Measurements from ENCODE around the gene UGT2B28.
"Not testable (repeated sequence)": the region's sequence is repeated elsewhere in the genome, so short reads cannot be mapped to it uniquely, and the experiment has no call there.

Gene UGT2B28

DNA sequence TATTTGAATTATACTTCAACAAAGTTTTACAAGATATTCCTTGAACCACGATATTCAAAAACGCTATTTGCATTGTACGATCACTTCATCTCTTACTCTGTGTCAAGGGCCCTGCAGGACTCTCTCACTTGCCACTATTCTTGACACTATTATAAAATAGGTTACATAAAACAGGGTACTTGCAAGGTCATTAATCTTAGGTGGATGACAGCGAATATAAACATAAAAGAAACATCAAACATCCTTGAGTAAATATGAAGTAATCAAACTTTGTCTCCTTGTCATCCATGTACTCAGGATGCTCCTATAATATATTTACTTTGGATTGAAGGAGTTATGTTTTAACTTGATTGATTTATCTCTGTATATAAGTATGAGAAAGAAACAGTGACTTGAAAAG is at the start of gene UGT2B28:
Gene UGT2B28 (plus strand): TSS at position 395 of the 400 bp plus-strand sequence. CDS start 26 bp downstream, outside the sequence.
- DNase-seq (ENCODE audit: low read depth) = not testable (repeated sequence)

GRCh38 chr4:69239092-69239491 is 41.2 kb upstream of the UGT2B28 start:
- DNase-seq (ENCODE audit: low read depth) = no peak

- no peak for DNase-seq (ENCODE audit: low read depth)
Measured at GRCh38 chr4:69239557-69240168, 40.6 kb upstream of the UGT2B28 start.

DNA sequence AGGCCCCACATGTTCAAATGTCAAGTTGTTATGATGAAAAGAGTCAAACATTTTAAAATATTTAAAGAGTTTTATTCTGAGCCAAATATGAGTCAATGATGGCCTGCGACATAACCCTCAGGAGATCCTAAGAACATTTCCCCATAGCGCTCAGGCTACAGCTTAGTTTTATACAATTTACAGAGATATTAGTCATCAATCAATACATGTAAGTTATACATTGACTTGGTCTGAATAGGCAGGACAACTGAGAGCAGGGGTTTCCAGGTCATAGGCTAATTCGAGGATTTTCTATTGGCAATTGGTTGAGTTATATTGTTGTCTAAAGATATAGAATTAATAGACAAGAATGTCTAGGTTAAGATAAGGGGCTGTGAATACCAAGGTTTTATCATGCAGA is 39.5 kb upstream of the UGT2B28 start:
- DNase-seq (ENCODE audit: low read depth) = not testable (repeated sequence)

- not testable (repeated sequence) for DNase-seq (ENCODE audit: low read depth)
Measured at GRCh38 chr4:69241746-69242145, 38.5 kb upstream of the UGT2B28 start.

DNA sequence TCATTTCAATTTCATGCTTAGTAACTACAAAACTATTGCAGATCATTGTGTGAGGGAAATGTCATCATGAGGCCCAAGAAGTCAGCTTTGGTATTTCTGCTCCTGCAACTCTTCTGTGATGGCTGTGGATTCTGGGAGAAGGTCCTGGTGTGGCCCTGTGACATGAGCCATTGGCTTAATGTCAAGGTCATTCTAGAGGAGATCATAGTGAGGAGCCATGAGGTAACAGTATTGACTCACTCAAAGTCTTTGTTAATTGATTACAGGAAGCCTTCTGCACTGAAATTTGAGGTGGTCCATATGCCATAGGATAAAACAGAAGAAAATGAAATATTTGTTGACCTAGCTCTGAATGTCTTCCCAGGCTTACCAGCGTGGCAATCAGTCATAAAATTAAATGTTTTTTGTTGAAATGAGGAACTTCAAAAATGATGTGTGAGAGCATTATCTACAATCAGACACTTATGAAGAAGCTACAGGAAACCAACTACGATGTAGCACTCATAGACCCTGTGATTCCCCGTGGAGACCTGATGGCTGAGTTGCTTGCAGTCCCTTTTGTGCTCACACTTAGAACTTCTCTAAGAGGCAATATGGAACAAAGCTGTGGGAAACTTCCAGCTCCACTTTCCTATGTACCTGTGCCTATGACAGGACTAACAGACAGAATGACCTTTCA is 37.6 kb upstream of the UGT2B28 start:
- DNase-seq (ENCODE audit: low read depth) = not testable (repeated sequence)

- not testable (repeated sequence) for DNase-seq (ENCODE audit: low read depth)
Measured at GRCh38 chr4:69250884-69251283, 29.4 kb upstream of the UGT2B28 start.

- DNase-seq (ENCODE audit: low read depth) = not testable (repeated sequence)
Measured at GRCh38 chr4:69253147-69253772, 27.0 kb upstream of the UGT2B28 start.

DNA sequence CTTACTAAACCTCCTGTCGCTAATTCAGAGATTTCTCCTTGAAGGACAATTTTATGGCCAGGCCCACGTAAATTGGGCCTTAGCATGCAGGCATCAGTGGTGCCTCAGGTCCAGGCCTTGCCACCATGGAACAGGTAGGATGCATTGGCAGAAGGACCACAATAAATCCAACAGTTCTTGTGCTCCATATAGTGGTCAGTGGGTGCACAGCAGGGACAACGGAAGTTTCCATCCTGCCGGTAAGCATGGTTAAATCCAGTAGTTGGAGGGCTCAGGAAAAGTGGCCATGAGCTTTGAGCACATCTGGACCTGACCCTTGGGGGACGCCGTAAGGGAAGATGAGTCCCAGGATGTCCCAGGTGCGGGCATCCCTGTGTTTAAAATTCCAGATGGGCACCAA is 11.7 kb upstream of the UGT2B28 start:
- not testable (repeated sequence) for DNase-seq (ENCODE audit: low read depth)

DNA sequence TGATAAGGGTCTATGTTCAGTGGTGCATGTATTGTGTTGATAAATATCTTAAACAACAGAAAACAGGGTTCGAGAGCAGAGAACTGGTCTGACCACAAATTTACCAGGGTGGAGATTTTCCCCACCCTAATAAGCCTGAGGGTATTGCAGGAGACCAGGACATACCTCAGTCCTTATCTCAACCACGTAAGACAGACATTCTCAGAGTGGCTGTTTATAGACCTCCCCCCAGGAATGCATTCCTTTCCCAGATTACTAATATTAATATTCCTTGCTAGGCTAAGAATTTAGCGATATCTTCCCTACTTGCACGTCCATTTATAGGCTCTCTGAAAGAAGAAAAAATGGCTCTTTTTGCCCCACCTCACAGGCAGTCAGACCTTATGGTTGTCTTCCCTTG is 16.1 kb downstream of the UGT2B28 start:
- DNase-seq (ENCODE audit: low read depth) = not testable (repeated sequence)

GRCh38 chr4:69308426-69309033 is 28.3 kb downstream of the UGT2B28 start:
- not testable (repeated sequence) for DNase-seq (ENCODE audit: low read depth)

GRCh38 chr4:69309549-69310076 is 29.3 kb downstream of the UGT2B28 start:
- not testable (repeated sequence) for DNase-seq (ENCODE audit: low read depth)

GRCh38 chr4:69310262-69310661 is 30.0 kb downstream of the UGT2B28 start:
- DNase-seq (ENCODE audit: low read depth) = not testable (repeated sequence)

- peak; percentile 8 for DNase-seq (ENCODE audit: low read depth)
Measured at GRCh38 chr4:69317669-69318298, 37.5 kb downstream of the UGT2B28 start.

DNA sequence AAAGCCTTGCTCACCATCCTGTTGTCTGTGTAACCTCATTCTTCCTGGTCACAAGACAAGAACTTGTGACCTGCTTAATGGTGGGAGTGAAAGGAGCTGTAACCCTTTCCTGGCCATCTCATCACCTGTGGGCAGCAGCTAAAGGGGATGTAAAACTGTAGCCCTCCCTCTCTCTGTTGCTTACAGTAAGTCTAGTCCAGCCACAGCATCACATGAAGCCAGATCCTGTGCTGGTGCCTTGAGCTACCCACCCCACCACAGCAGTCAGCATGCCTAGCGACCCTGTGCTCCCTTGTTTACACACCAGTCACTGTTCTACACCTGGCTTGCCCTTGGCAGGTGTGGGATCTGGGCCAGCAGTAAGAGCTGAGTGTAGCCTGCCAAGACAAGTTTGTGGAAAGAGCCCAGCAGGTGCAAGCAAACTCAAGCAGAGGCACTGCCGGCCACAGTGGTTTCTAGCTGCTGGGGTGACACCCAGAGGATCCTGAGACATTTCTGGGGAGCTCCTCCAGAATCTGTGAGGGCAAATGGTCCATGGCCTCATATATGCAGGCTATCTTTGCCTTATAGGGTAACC is 41.0 kb downstream of the UGT2B28 start:
- no peak for DNase-seq (ENCODE audit: low read depth)

GRCh38 chr4:69322055-69322454 is 41.8 kb downstream of the UGT2B28 start:
- DNase-seq (ENCODE audit: low read depth) = peak; percentile 8

GRCh38 chr4:69323284-69323683 is 43.0 kb downstream of the UGT2B28 start:
- DNase-seq (ENCODE audit: low read depth) = no peak

GRCh38 chr4:69330345-69331047 is 50.2 kb downstream of the UGT2B28 start:
- DNase-seq (ENCODE audit: low read depth) = no peak

DNA sequence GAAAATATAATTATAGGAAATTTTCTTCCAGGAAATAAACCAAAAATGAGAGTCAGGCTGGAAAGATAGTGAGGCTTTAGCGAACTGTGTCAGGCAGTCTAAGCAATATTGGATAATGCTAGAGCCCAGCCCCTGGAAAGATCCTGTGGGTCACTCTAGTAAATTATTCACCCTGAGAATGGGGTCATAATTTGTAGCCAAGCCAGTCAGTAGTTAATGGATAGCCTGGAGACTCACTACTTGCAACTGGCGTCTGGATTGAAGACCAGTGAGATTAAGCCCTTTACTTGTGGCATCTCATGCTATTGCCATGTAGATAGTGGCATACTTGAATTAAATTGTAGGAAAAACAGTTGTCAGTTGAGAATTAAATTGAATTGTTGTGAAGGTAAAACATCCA is 51.0 kb downstream of the UGT2B28 start:
- DNase-seq (ENCODE audit: low read depth) = not testable (repeated sequence)

GRCh38 chr4:69335485-69335884 is 55.2 kb downstream of the UGT2B28 start:
- not testable (repeated sequence) for DNase-seq (ENCODE audit: low read depth)

DNA sequence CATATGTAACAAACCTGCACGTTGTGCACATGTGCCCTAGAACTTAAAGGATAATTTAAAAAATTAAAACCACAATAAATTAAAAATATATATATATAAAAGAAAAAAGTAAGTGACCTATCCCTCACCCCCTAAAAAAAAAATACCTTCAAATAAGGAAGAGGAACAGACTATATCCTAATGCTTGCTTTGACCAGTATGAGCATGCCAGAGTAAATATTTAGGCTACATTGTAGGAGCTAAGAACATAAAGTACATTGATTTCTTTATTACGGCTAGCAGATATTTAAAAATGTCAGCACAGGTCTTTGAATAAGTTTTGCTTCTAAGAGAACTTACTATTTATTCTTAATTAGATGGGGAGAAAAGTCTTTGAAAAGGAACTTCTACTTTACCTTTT is 62.8 kb downstream of the UGT2B28 start:
- DNase-seq (ENCODE audit: low read depth) = not testable (repeated sequence)

Data from HS-27A (cell line).